PC-3 (cell line): ENCODE data around the gene MSI2. TPM values are rescaled to one million over a fixed set of nuclear protein-coding genes. Genes with fewer than 3 reads are reported as not detected.
A peak's percentile ranks its signal among the peaks of the same experiment; 100 is the strongest.

Experiments used
- ATAC-seq: fragments of 200-7000 bp; cut with Tn5 transposase; 2 replicates; pipeline ENCODE4 v1.9.1; 2020; ENCODE audit warnings: mild to moderate bottlenecking, moderate library complexity
- BruUV-seq: library from RNA; stranded (reverse); fragments of 400-500 nt; replicated peaks from 2 replicates; lab custom pipeline; 2021; lab: Mats Ljungman, UMichigan
- CTCF ChIA-PET: fragments of 300-600 bp; sonication (Branson Sonifier 250); formaldehyde crosslinking; loops from one replicate; lab custom pipeline; 2022; ENCODE audit warnings: antibody characterized with exemption; lab: Charles Lee
- POLR2A ChIA-PET: fragments of 300-600 bp; sonication (Branson Sonifier 250); formaldehyde crosslinking; loops from one replicate; lab custom pipeline; 2022; ENCODE audit warnings: antibody characterized with exemption; ENCODE audit not compliant: unreplicated experiment; lab: Charles Lee
- DNase-seq: peaks from one replicate; pipeline ENCODE4 v3.0.0-alpha.2; 2015
- H2AFZ ChIP-seq: fragments of 300-600 bp; sonication (generic); 2 replicates; pipeline ENCODE4 v1.6.0; 2016; ENCODE audit warnings: antibody characterized with exemption, low read length
- H3F3A ChIP-seq: fragments of 300-600 bp; sonication (generic); one replicate; pipeline ENCODE4 v1.6.0; 2017; ENCODE audit warnings: antibody characterized with exemption, low read length, control low read depth, mild to moderate bottlenecking; ENCODE audit not compliant: unreplicated experiment
- H3K27ac ChIP-seq: fragments of 300-600 bp; sonication (generic); 2 replicates; pipeline ENCODE4 v1.5.1; 2016; ENCODE audit warnings: mild to moderate bottlenecking, low read length
- H3K27me3 ChIP-seq: fragments of 300-600 bp; sonication (generic); 2 replicates; pipeline ENCODE4 v1.6.1; 2016; ENCODE audit warnings: low read length, mixed read lengths
- H3K36me3 ChIP-seq: fragments of 300-600 bp; sonication (generic); 2 replicates; pipeline ENCODE4 v1.6.1; 2016; ENCODE audit warnings: low read depth, mixed run types, low read length, mixed read lengths
- H3K4me1 ChIP-seq: fragments of 300-600 bp; sonication (generic); 2 replicates; pipeline ENCODE4 v1.5.1; 2016; ENCODE audit warnings: low read length; ENCODE audit not compliant: insufficient read depth
- H3K4me2 ChIP-seq: fragments of 300-600 bp; sonication (generic); 2 replicates; pipeline ENCODE4 v1.6.0; 2016; ENCODE audit warnings: low read length
- H3K4me3 ChIP-seq: fragments of 300-600 bp; sonication (generic); 2 replicates; pipeline ENCODE4 v1.5.1; 2016; ENCODE audit warnings: mild to moderate bottlenecking, low read length, mixed read lengths
- H3K79me2 ChIP-seq: fragments of 300-600 bp; sonication (generic); 2 replicates; pipeline ENCODE4 v1.6.1; 2017; ENCODE audit warnings: low read length, mixed read lengths
- H3K9ac ChIP-seq: fragments of 300-600 bp; sonication (generic); 2 replicates; pipeline ENCODE4 v1.6.0; 2016; ENCODE audit warnings: mild to moderate bottlenecking, low read length
- H3K9me2 ChIP-seq: fragments of 300-600 bp; sonication (generic); replicated peaks from 2 replicates; pipeline ENCODE4 v1.6.1; 2016; ENCODE audit warnings: mixed run types, low read length, mixed read lengths
- H3K9me3 ChIP-seq: fragments of 300-600 bp; sonication (generic); 2 replicates; pipeline ENCODE4 v1.6.1; 2016; ENCODE audit warnings: low read length, mixed read lengths
- H4K20me1 ChIP-seq: fragments of 300-600 bp; sonication (generic); 2 replicates; pipeline ENCODE4 v1.6.1; 2016; ENCODE audit warnings: low read length, mixed read lengths
- CTCF ChIP-seq: fragments of 300-600 bp; sonication (generic); conservative IDR thresholded peaks from 2 replicates; pipeline ENCODE4 v1.5.1; 2017; ENCODE audit warnings: antibody characterized with exemption, low read depth, mild to moderate bottlenecking, low read length
- EZH2 ChIP-seq: fragments of 300-600 bp; sonication (generic); IDR thresholded peaks from one replicate; pipeline ENCODE4 v1.6.1; 2017; ENCODE audit warnings: antibody characterized with exemption, mild to moderate bottlenecking, low read length; ENCODE audit not compliant: unreplicated experiment
- EZH2phosphoT487 ChIP-seq: fragments of 300-600 bp; sonication (generic); IDR thresholded peaks from 2 replicates; pipeline ENCODE4 v1.6.1; 2018; ENCODE audit warnings: mild to moderate bottlenecking, antibody characterized with exemption, low read length, borderline replicate concordance
- intact Hi-C: fragments of 100-400 bp; cut with micrococcal nuclease; formaldehyde crosslinking; loops from 2 replicates; pipeline ENCODE4 v1.9.0; 2023
- total RNA-seq: library from RNA; depleted of rRNA; stranded (reverse); fragments of >200 nt; gene quantifications from 2 replicates; pipeline ENCODE4 v1.2.3, GENCODE V29; 2014

Gene MSI2
- total RNA-seq, 1 experiment from 2014 or later: 54.7 TPM

- DNase-seq (no peak), ATAC-seq (no peak)
- H3K36me3 ChIP-seq: no peaks in the 10 kb centered on the region
- peaks cover 13% of the 10 kb centered on the region for H3K79me2 ChIP-seq
- no peaks in the 10 kb centered on the region for H3K27me3 ChIP-seq
- ChIA-PET POLR2A (interaction anchor here (0.7 kb wide), 2 partner anchors 14 to 234 kb away, joined by 7 to 15 read pairs; no protein-coding TSS in a partner anchor), CTCF (no interaction called here)
- H3K9me2 ChIP-seq: no peaks in the 10 kb centered on the region
- TF ChIP-seq CTCF (no peak), EZH2phosphoT487 (no peak), EZH2 (no peak)
- intact Hi-C loops: no loop called here
- no peaks in the 10 kb centered on the region for H3K9me3 ChIP-seq
- H3K4me1 ChIP-seq: peaks cover 54% of the 10 kb centered on the region
- H3K27ac ChIP-seq: no peak overlapping the region
- no peak overlapping the region for H3K9ac ChIP-seq
- H4K20me1 ChIP-seq: no peaks in the 10 kb centered on the region
- H3F3A ChIP-seq: peaks cover 5% of the 10 kb centered on the region
- H3K4me2 ChIP-seq: no peak overlapping the region
- H3K4me3 ChIP-seq: no peak overlapping the region
- H2AFZ ChIP-seq: no peak overlapping the region
- BruUV-seq: no TSS peak
Measured at GRCh38 chr17:57410169-57410568, 153.8 kb downstream of the MSI2 start.

GRCh38 chr17:57412520-57413096 is 156.3 kb downstream of the MSI2 start:
- no peaks in the 10 kb centered on the region for H3K36me3 ChIP-seq
- DNase-seq: no peak
- peaks cover 5% of the 10 kb centered on the region for H3F3A ChIP-seq
- CTCF ChIA-PET: no interaction called here
- no peaks in the 10 kb centered on the region for H3K9me2 ChIP-seq
- H3K4me3 ChIP-seq: no peak overlapping the region
- H3K79me2 ChIP-seq: peaks cover 13% of the 10 kb centered on the region
- TF ChIP-seq EZH2 (no peak), EZH2phosphoT487 (no peak), CTCF (no peak)
- no TSS peak for BruUV-seq
- POLR2A ChIA-PET: no interaction called here
- no peak overlapping the region for H3K9ac ChIP-seq
- no peaks in the 10 kb centered on the region for H3K27me3 ChIP-seq
- no peak overlapping the region for H2AFZ ChIP-seq
- peak overlapping the region; percentile 74 for H3K27ac ChIP-seq
- H4K20me1 ChIP-seq: no peaks in the 10 kb centered on the region
- no peak for ATAC-seq
- no peaks in the 10 kb centered on the region for H3K9me3 ChIP-seq
- peaks cover 38% of the 10 kb centered on the region for H3K4me1 ChIP-seq
- no peak overlapping the region for H3K4me2 ChIP-seq
- intact Hi-C loops: no loop called here
